Large intestine (tissue), 3 donors: ENCODE data around the gene OR8B4. TPM values are rescaled to one million over a fixed set of nuclear protein-coding genes. Genes with fewer than 3 reads are reported as not detected.

Source experiments
- DNase-seq, 2 donors: peaks; one replicate each; pipeline versions ENCODE4 v3.0.0 to v3.0.0-alpha.2; 2013
- H3K27ac ChIP-seq: one replicate; pipeline ENCODE4 v1.5.1; 2013; ENCODE audit warnings: low read length
- H3K27me3 ChIP-seq: 2 replicates; pipeline ENCODE4 v1.6.1; 2013; ENCODE audit warnings: low read length; ENCODE audit not compliant: control insufficient read depth, insufficient read depth
- H3K36me3 ChIP-seq: 2 replicates; pipeline ENCODE4 v1.6.1; 2013; ENCODE audit warnings: low read length; ENCODE audit not compliant: control insufficient read depth, insufficient read depth
- H3K4me1 ChIP-seq: one replicate; pipeline ENCODE4 v1.6.1; 2013; ENCODE audit warnings: low read length; ENCODE audit not compliant: control insufficient read depth, insufficient read depth
- H3K4me3 ChIP-seq: one replicate; pipeline ENCODE4 v1.5.1; 2013; ENCODE audit warnings: low read length
- H3K9me3 ChIP-seq: one replicate; pipeline ENCODE4 v1.6.1; 2013; ENCODE audit warnings: mild to moderate bottlenecking, low read depth, low read length, moderate library complexity; ENCODE audit not compliant: control insufficient read depth
- WGBS: methylation state at CpG from one replicate; pipeline ENCODE4 v1.1.5; 2013; ENCODE audit warnings: low lambda C conversion rate; ENCODE audit not compliant: insufficient coverage; 5-methylcytosine and 5-hydroxymethylcytosine counted together
- polyA plus RNA-seq: library from polyadenylated mRNA; unstranded; fragments of 120-200 nt; gene quantifications from one replicate; pipeline ENCODE4 v1.2.1, GENCODE V29; 2013

Gene OR8B4
- polyA plus RNA-seq, 1 donor = not detected

- no peaks in the 10 kb centered on the region for H3K4me1 ChIP-seq
- H3K36me3 ChIP-seq = no peaks in the 10 kb centered on the region
- H3K9me3 ChIP-seq = no peaks in the 10 kb centered on the region
- no peak for DNase-seq
- H3K27me3 ChIP-seq = no peaks in the 10 kb centered on the region
- WGBS = 100% methylated on average over 1 of the region's 3 CpGs
- no peak overlapping the region for H3K4me3 ChIP-seq
- H3K27ac ChIP-seq = no peak overlapping the region
These were observed 48.4 kb downstream of the OR8B4 start for GRCh38 chr11:124376280-124376679.

Other genes with a start within 250 kb of the OR8B4 start
- gene OR10D3, start 241.5 kb downstream of the OR8B4 start, polyA plus RNA-seq = not detected
- not detected for gene OR8G1, start 183.8 kb downstream of the OR8B4 start, polyA plus RNA-seq
- not detected for gene OR8G5, start 168.5 kb downstream of the OR8B4 start, polyA plus RNA-seq
- gene OR8D1, start 110.9 kb downstream of the OR8B4 start, polyA plus RNA-seq = under 0.01 TPM
- gene OR8D2, start 104.7 kb downstream of the OR8B4 start, polyA plus RNA-seq = not detected
- not detected for gene OR8B2, start 40.4 kb downstream of the OR8B4 start, polyA plus RNA-seq
- gene OR8B3, start 25.8 kb downstream of the OR8B4 start, polyA plus RNA-seq = not detected
- gene OR8B8, start 20.8 kb upstream of the OR8B4 start, polyA plus RNA-seq = not detected
- not detected for gene OR8B12, start 118.8 kb upstream of the OR8B4 start, polyA plus RNA-seq
- gene OR8A1, start 145.1 kb upstream of the OR8B4 start, polyA plus RNA-seq = not detected
- 0.03 TPM for gene PANX3, start 186.6 kb upstream of the OR8B4 start, polyA plus RNA-seq
- 45.3 TPM for gene TBRG1, start 198.0 kb upstream of the OR8B4 start, polyA plus RNA-seq
- 48.1 TPM for gene SIAE, start 248.9 kb upstream of the OR8B4 start, polyA plus RNA-seq
- gene SPA17, start 249.0 kb upstream of the OR8B4 start, polyA plus RNA-seq = 7.4 TPM